Heart left ventricle (tissue), 13 donors: ENCODE results near the gene PCDHB13.
A peak's percentile ranks its signal among the peaks of the same experiment; 100 is the strongest.
"Not testable (repeated sequence)": the region's sequence is repeated elsewhere in the genome, so short reads cannot be mapped to it uniquely, and the experiment has no call there.

Source experiments
- CTCF ChIP-seq, 12 donors: fragments of 200-600 bp; sonication (generic) in 4 of 12; IDR thresholded peaks; one replicate each; pipeline versions ENCODE4 v1.5.0 to v1.8.0; 2018 to 2022; ENCODE audit warnings: antibody characterized with exemption in 12 of 12, mild to moderate bottlenecking in 5 of 12
- POLR2A ChIP-seq, 2 donors: fragments of 450-650 bp; IDR thresholded peaks; one replicate each; pipeline ENCODE4 v1.6.1; 2017; ENCODE audit warnings: antibody characterized with exemption in 2 of 2, mild to moderate bottlenecking in 2 of 2, moderate library complexity in 2 of 2
- donor health status: ischemic (EF 13 %, LVEDD 7.1; RV severe dilation, severe dysfunction).
- donor health status: DM: no; HTN: yes; CAD: no.
- donor health status: DM: no; HTN: no; CAD: no.
- donor health status: ischemic (EF 25% LVEDD 6.9; RV normal size, moderate dysfunction).
- donor health status: ischemic (EF 25% LVEDD 5.7; RV mildly dilated, moderate dysfunction).
- donor health status: ischemic (EF 35%, LVEDD 5.7; RV mildly dilated, moderate dysfunction).
- donor health status: nonischemic (EF 11% LVEDD 7.7; RV severe dilation, severe dysfunction).
- donor health status: DM: yes; HTN: yes; CAD: no.
- donor health status: PGD.
- donor health status: ischemic (EF 29% LVEDD 5.4; RV normal size, mild dysfunction).
- donor health status: nonischemic (EF 23%, LVEDD 6.1; RV moderate dilation, normal function).

DNA sequence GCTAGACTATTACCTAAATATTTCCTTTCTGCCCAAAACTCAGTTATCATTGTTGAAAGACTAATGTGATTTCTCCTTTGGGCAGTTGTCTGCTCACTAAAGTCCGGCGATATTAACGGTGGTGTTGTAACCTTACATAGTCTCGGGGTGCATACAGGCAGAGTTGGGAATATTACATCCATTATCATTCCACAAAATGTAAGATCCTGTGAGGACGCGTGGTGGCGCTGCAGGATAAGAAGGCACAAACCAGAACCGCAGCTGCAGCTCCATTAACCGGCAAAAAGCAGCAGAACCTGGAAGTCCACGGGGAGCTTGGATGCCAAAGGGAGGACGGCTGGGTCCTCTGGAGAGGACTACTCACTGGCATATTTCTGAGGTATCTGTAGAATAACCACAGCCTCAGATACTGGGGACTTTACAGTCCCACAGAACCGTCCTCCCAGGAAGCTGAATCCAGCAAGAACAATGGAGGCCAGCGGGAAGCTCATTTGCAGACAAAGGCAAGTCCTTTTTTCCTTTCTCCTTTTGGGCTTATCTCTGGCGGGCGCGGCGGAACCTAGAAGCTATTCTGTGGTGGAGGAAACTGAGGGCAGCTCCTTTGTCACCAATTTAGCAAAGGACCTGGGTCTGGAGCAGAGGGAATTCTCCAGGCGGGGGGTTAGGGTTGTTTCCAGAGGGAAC is at the start of gene PCDHB13:
- TF ChIP-seq POLR2A (IDR thresholded peaks at IDR 0.05): not testable (repeated sequence)
- TF ChIP-seq CTCF (IDR thresholded peaks at IDR 0.05): peak in 10 of 12 donors; percentile 16 to 62 (median 48)
